EL (cell line): ENCODE results near the gene WNT3A.

Experiments
- DNase-seq: peaks from one replicate; pipeline ENCODE4 v3.0.0-alpha.2; 2016

WNT3A gene

GRCh38 chr1:228088586-228089498, 82.0 kb downstream of the WNT3A start:
- DNase-seq: no peak

- no peak for DNase-seq
Measured at GRCh38 chr1:228089519-228090380, 83.0 kb downstream of the WNT3A start.

GRCh38 chr1:228090613-228091081, 83.8 kb downstream of the WNT3A start:
- no peak for DNase-seq

- no peak for DNase-seq
Measured at GRCh38 chr1:228091084-228091483, 84.3 kb downstream of the WNT3A start.

- DNase-seq: no peak
Measured at GRCh38 chr1:228092342-228093049, 85.7 kb downstream of the WNT3A start.

GRCh38 chr1:228093050-228093906, 86.5 kb downstream of the WNT3A start:
- DNase-seq: no peak

- DNase-seq: no peak
Measured at GRCh38 chr1:228094432-228095016, 87.7 kb downstream of the WNT3A start.

GRCh38 chr1:228095161-228095560, 88.4 kb downstream of the WNT3A start:
- DNase-seq: no peak

GRCh38 chr1:228095938-228096337, 89.1 kb downstream of the WNT3A start:
- no peak for DNase-seq

GRCh38 chr1:228096416-228097332, 89.9 kb downstream of the WNT3A start:
- no peak for DNase-seq

GRCh38 chr1:228097333-228098081, 90.7 kb downstream of the WNT3A start:
- DNase-seq: no peak

GRCh38 chr1:228098323-228098931, 91.6 kb downstream of the WNT3A start:
- DNase-seq: no peak

- no peak for DNase-seq
Measured at GRCh38 chr1:228099331-228099732, 92.5 kb downstream of the WNT3A start.

GRCh38 chr1:228100822-228101613, 94.2 kb downstream of the WNT3A start:
- no peak for DNase-seq

- no peak for DNase-seq
Measured at GRCh38 chr1:228101614-228101993, 94.8 kb downstream of the WNT3A start.

GRCh38 chr1:228101994-228102790, 95.4 kb downstream of the WNT3A start:
- DNase-seq: peak; percentile 54

GRCh38 chr1:228102791-228103620, 96.2 kb downstream of the WNT3A start, which contains the start of gene C1orf35:
TSS of gene C1orf35 (minus strand) at chr1:228103325. CDS start at chr1:228103227, 98 bp downstream.
- peak; percentile 91 for DNase-seq
